ENCODE results near the gene OR4D11.
"Not testable (repeated sequence)": the region's sequence is repeated elsewhere in the genome, so short reads cannot be mapped to it uniquely, and the experiment has no call there.

The OR4D11 gene

DNA sequence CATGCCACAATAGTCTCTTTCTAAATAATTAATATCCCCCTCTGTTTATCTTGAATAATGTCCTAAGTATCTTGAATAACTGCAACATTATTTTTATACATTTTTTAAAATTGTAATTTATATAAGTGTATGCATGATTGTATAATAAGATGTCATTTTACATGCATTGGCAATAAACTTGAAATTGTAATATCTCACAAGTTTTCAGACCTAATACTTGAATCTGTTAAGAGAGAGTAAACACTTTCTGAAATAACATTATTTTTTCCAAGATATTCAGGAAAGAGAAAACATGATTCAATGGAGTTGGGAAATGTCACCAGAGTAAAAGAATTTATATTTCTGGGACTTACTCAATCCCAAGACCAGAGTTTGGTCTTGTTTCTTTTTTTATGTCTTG lies at the start of gene OR4D11:
OR4D11 (plus strand) TSS at position 301 of the 400 bp plus-strand sequence; CDS start at position 301, 0 bp downstream.
- in situ Hi-C loops (cut with MboI; ENCODE audit: low sequenced_read_pairs): no loop called here

DNA sequence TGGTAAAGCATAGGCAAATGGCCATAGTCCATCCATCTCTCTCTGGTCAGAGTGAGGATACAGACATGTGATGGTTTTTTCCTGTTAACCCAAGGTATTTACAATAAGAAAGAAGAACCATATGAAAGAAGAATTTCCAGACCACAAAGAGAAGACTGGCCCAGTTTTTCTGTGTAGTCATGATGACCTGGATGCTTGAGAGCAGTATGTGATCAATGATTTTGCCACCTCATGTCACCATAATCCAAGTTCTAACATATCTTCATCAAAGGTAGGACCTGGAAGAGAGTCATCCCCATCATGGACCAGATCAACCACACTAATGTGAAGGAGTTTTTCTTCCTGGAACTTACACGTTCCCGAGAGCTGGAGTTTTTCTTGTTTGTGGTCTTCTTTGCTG lies 46.7 kb upstream of the OR4D11 start, which contains the start of gene OR4D6:
OR4D6 (plus strand) TSS at position 301 of the 400 bp plus-strand sequence; CDS start at position 301, 0 bp downstream.
- in situ Hi-C loops (cut with MboI; ENCODE audit: low sequenced_read_pairs): no loop called here

DNA sequence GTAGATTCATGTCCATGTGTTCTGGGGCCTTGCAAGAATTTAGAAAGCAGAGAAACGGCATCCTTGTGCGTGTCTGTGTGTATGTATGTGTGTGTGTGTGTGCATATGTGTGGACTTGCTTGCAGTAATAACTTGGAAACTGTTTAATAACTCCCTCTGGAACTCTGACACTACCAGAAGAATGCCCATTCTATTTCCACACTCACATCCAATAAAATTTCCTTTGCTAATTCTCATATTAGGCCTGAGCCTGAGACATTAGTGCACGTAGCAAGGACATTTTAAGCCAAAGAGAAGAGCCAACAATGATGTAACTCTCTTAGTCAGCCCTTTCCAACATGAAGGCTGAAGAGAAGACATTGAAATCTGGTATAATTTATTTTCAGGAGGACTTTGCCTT lies 43.5 kb upstream of the OR4D11 start:
- in situ Hi-C loops (cut with MboI; ENCODE audit: low sequenced_read_pairs): no loop called here

DNA sequence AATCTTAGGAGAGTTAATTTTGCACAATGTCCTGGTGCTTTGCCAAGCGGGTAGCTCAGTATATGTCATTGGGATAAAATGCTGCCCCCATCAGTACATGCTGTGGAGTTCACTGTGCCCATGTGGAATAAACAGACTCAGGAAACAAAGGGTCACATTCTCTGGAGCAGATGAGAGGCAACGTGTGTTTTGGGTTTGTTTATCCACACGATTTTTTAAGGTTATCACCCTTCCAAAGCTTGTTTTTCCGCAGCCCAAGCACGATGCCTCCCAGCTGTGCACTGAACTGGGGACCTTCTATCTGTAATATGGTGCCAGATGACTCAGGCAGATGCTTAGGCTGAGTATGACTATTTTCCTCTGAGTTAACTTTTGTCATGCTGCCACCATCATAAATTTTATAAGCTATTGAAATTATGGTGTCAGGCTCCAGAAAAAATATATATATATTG lies 40.2 kb upstream of the OR4D11 start:
- in situ Hi-C loops (cut with MboI; ENCODE audit: low sequenced_read_pairs): no loop called here

DNA sequence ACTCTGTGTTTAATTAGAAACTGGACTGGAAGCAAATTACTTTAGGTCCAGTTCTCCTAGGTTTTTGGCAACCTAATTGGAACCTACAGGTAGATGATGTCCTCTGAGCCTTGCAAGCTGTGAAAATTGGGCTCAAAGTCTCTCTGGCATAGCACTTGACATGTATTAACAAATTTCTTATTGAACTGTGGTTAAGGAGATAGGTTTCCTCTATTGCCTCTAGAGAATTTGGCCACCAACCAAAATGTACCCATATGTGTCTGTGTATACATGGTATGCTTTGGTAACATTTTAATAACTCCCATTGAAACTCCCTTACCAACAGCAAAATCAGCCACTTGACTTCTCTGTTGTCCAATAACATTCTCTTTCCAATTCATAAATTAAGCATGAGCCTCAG lies 30.4 kb upstream of the OR4D11 start, which contains the start of gene OR4D10:
OR4D10 (plus strand) TSS at position 301 of the 400 bp plus-strand sequence. CDS start 4,115 bp downstream, outside the sequence.
- in situ Hi-C loops (cut with MboI; ENCODE audit: low sequenced_read_pairs): no loop called here

DNA sequence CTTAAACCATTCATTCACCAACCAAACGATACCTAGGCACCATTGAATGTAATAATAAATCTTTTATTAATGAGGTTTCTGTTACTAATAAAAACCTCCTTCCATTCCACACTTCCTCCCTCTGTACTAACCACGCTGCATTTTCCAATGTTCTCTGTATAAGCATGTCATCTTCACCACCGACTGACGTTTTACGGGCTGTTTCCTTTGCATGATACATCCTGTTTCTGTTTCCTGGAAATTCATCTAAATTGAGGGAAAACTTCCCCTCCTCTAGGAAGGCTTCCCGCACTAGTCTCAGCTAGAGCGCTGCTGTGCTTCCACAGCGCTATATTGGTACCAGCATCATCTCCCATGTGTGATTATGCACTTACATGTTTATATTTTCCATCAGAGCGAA lies 28.2 kb upstream of the OR4D11 start:
- in situ Hi-C loops (cut with MboI; ENCODE audit: low sequenced_read_pairs): no loop called here

DNA sequence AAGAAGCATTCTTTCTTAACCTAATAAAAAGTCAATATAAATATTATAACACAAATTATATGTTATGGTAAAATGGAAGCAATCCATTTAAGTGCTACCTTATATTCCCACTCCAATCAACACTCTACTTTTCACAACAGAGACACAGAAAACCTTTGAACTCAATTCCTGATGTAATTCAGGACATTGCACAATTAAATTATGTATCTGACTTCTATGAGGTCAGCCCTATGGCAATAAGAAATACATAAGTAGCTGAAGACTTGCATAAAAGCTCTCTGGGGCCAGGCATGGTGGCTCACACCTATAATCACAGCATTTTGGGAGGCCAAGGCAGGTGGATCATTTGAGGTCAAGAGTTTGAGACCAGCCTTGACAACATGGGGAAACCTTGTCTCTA lies 23.5 kb upstream of the OR4D11 start:
- in situ Hi-C loops (cut with MboI; ENCODE audit: low sequenced_read_pairs): no loop called here

DNA sequence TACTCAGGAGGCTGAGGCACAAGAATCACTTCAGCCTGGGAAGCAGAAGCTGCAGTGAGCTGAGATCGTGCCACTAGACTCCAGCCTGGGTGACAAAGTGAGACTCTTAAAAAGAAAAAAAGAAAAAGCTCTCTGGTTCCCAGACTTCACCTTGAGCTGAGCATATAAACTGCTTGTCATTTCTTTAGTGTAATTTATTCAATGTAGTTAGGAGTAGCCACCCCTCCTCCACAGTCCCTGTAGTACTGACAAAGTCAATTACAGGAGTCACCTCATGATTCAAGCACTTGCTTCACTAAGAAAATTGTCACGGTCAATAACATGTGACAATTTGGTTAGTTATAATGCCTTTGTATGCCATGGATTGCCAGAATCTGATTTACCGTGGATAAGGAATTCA lies 23.0 kb upstream of the OR4D11 start:
- in situ Hi-C loops (cut with MboI; ENCODE audit: low sequenced_read_pairs): no loop called here

DNA sequence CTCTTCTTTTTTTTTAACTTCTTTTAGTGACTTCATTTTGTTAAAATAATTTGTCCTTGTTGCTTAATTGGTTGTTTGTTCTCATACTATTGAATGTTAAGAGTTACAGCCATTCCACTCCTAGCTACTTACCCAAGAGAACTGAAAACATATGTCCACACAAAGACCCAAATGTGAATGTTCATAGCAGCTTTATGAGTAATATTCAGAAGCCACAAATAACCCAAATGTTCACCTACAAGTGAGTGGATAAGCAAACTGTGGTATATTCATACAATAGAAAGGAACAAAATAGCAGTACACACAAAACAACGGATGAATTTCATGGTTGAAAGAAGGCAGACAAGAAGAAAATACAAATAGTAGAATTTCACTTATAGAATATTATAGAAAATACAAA lies 1.4 kb upstream of the OR4D11 start:
- in situ Hi-C loops (cut with MboI; ENCODE audit: low sequenced_read_pairs): no loop called here

DNA sequence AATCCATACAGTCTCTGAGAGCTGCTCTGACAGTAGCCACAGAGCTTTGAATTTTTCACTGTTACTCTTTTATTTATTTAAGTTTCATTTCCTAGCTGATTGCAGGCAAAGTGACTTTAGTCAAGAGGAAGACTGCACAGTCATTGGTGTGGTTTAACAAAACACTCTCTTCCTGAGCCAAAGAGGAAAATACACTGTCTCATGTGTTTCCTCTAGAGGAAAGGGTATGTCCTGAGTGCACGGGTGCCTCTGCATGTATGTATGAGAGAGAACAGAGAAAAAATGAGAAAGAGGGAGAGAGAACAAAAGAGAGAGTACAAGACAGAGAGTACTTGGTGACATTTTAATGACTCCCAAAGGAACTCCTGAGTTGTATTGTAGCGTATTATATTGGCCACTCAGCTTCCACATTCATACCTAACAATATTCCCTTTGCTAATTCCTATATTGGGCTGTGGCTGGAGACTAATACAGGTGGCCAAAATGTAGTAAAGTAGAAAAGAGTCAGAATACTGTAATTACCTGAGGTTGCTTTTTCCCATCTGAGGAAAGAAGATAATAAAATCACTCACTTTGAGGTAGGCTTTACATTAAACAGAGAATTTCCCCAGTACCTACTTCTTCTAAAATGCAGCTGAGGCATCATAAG lies 7.7 kb downstream of the OR4D11 start, which contains the start of gene OR4D9:
OR4D9 (plus strand) TSS at position 599 of the 649 bp plus-strand sequence. CDS start 3,374 bp downstream, outside the sequence.
- in situ Hi-C loops (cut with MboI; ENCODE audit: low sequenced_read_pairs): no loop called here

DNA sequence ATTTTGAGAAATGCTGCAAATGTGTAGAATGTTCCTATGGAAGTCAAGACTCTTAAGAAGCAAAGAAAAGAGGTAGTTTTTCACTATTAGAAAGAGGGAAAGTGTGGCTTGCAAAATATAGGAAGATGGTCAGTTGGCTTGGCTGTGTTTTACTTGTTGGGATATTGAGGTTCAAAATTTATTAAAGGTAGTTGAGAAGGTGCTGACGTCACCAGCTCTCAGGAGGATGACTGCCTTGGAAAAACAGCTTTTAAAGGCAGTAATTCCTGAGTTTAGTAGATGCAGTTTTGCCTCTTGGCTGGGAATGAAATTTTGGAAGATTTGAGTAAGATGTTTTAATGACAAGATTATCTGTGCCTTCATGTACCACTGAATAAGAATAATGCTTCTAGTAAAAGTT lies 8.3 kb downstream of the OR4D11 start:
- in situ Hi-C loops (cut with MboI; ENCODE audit: low sequenced_read_pairs): no loop called here

DNA sequence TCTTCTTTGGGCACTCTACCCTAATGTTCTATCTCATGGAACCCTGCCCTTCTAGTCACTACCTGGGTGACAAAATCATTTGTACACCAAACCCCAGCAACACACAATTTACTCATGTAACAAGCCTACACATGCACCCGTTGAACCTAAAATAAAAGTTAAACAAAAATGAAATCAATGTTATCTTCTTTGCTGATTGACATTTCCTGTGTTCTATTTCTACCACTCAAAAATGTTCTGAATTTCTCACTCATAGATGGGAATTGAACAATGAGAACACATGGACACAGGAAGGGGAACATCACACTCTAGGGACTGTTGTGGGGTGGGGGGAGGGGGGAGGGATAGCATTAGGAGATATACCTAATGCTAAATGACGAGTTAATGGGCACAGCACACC lies 16.8 kb downstream of the OR4D11 start:
- in situ Hi-C loops (cut with MboI; ENCODE audit: low sequenced_read_pairs): not testable (repeated sequence)

DNA sequence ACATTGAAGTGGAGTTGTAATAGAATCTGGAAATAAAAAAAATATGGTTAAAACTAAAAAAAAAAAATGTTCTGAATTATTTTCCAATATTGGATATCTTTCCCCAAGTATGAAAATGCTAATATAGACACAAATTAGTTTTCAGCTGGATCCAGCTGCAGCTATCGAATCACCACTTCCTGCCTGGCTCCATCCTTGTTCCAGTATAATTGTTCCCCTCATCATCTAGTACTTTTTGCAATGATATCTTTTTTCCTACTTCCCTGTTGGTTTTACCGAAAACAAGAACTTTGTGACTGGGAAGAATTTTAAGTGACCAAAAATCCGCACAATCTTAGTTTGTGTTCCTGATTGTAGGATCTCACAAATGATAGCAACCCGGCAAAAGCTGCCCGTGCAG lies 17.4 kb downstream of the OR4D11 start:
- in situ Hi-C loops (cut with MboI; ENCODE audit: low sequenced_read_pairs): no loop called here

DNA sequence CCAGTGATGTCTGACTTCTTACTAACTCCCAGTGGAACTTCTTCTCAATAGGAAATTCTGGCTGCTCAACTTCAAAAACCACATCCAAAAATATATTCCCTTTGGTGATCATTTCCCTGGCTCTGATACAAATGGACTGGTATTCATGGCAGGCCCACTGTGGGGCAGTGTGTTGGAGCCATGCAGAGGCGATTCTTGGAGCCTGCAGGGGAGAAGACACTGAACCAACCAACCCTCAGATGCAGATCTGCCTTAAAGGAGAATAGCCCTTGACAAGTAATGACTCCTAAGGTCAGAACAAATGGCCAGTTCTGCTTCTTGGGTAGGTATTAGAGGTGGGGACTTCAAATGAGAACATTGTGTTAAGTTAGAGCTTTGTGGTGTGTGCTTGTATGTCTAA lies 20.2 kb downstream of the OR4D11 start:
- in situ Hi-C loops (cut with MboI; ENCODE audit: low sequenced_read_pairs): no loop called here

DNA sequence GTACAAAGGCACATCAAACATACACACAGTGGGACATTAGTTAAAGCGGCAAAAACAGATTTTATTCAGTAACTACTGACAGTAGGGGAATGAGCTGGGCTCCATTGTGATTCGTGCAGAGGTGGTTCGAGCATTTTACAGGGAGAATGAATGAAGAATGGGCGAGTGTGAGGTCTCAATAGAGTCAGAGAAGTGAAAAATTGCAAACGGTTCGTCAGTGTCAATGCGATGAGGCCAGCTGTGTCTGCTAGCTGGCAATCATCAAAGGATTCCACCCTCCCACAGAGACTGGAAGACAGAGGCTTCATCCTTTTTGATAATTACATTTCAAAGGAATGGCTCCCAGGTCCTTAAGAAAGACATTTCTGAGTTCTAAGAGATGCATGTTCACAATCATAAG lies 25.3 kb downstream of the OR4D11 start:
- in situ Hi-C loops (cut with MboI; ENCODE audit: low sequenced_read_pairs): no loop called here

DNA sequence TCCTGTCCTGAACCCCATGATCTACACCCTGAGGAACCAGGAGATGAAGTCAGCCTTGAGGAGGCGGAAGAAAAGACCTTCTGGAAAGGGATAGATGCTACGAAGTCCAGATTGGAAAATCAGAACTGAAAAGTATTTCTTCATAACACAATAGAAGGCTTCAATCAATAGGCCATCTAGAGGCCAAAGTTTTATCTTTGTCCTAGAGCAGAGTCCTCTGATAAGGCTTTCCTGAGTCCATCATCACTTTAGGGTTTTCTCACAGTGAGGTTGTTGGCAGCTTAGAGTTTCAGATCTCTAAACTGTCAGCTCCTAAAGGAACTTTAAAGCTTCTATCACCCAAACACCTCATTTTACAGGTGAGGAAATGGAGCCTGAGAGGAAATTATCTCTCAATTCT lies 29.2 kb downstream of the OR4D11 start:
- in situ Hi-C loops (cut with MboI; ENCODE audit: low sequenced_read_pairs): no loop called here

DNA sequence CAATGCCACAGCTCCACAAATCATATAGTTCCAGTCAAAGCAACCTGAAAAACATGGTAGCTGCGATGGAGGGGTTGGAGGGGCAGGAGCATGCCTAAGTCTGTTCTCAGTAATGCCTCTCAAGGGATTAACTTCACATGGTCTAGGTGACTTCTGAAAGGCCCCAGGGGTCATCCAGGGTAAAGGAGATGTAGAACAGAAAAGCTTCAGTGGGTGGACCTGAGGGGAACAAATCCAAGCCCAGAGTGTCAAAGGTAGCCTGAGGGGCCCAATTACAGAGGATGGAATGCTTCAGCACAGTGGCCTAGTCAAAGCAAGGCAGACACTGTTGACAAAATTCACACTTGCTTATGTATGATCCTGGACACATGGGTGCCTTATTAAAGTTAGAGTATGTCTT lies 31.3 kb downstream of the OR4D11 start:
- in situ Hi-C loops (cut with MboI; ENCODE audit: low sequenced_read_pairs): no loop called here

DNA sequence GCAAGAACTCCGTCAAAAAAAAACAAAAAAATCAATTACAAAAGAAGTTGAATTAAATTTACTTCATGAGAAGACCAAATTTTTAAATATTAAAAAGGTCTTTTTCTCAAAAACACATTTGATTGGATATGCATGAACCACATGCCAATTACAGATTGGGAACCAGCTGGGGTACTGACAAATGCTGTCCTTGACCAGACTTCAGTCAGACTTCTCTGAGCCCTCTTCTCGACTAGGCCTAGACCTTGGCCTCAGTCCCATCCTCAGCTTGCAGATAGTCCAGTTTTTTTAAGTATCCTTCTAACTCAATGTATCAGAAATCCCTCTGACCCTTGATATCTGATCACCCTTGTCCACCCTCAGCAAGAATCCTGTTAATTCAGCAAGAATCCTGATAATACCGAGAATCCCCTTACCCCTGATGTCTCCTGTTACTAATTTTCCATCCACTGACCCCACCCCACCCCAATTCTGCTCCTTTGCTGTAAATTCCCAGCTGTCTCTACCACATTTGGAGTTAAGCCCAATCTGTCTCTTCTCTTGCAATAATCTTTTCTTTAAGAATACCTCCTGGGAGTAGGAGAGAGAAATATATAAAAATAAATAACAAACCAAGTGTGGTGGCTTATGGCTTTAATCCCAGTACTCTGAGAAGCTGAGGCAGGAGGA lies 38.9 kb downstream of the OR4D11 start:
- in situ Hi-C loops (cut with MboI; ENCODE audit: low sequenced_read_pairs): no loop called here

DNA sequence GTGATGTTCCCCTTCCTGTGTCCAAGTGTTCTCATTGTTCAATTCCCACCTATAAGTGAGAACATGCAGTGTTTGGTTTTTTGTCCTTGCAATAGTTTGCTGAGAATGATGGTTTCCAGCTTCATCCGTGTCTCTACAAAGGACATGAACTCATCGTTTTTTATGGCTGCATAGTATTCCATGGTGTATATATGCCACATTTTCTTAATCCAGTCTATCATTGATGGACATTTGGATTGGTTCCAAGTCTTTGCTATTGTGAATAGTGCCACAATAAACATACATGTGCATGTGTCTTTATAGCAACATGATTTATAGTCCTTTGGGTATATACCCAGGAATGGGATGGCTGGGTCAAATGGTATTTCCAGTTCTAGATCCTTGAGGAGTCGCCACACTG lies 40.3 kb downstream of the OR4D11 start:
- in situ Hi-C loops (cut with MboI; ENCODE audit: low sequenced_read_pairs): not testable (repeated sequence)

DNA sequence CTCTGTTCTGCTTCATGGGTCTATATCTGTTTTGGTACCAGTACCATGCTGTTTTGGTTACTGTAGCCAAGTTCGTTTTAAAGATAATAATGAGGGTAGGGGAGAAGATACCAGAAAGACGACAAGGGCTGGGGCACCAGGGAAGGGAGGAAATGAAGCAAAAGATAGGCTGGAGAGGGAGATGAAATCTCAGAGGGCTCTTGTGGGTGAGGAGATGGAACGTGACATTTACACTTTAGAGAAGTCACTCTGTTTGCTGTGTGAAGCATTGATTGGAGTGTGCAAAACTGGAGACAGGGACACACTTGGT lies 41.4 kb downstream of the OR4D11 start:
- in situ Hi-C loops (cut with MboI; ENCODE audit: low sequenced_read_pairs): no loop called here

DNA sequence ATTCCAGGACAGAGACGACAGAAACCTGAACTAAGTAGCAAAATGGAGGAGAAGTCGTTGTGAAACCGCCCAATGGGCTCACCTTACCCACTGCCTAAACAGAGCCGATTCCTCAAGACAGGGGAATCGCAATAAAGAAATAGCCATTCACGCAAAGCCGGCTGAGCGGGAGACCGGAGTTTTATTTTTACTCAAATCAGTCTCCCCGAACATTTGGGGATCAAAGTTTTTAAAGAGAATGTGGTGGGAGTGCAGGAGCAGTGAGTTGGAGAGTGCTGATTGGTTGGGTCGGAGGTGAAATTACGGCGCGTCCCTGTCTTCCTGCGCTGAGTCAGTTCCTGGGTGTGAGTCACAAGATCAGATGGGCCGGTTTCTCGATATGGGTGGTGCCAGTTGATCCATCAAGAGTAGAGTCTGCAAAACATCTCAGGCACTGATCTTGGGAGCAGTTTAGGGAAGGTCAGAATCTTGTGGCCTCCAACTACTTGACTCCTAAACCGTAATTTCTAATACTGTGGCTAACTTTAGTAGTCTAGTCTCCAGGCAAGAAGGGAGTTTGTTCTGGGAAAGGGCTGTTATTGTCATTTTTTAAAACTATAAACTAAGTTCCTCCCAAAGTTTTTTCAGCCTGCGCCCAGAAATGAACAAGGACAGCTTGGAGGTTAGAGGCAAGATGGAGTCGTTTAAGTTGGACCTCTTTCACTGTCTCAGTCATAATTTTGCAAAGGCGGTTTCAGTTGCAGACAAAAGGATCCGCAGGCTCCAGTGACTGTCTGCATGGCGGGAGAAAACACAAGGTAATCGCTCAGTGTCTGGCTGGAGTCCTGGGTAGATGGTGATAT lies 42.0 kb downstream of the OR4D11 start:
- in situ Hi-C loops (cut with MboI; ENCODE audit: low sequenced_read_pairs): no loop called here
